ENCODE measurements around the gene XK.

DNA sequence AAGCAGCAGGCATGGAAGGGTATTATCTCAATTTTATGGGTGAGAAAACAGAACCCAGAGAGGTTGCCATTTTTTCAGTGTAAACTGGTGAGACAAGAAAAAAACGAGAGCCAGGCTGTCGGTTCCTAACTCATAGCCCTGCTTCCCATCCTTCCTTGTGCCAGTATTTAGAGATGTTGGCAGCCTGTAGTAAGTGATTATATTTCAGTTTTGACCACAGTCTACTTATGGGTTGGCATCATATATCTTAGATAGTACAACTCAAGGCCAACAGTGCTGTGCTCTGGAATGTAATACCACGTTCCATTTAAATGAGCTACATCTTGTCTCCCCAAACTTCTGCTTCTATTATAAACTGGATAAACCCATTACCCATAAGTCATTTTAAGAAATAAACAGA lies 40.8 kb downstream of the XK start:
- no peak for TF ChIP-seq EZH2 (IDR thresholded peaks at IDR 0.05; ENCODE audit: borderline replicate concordance, low read depth, low read length, severe bottlenecking)
- no peak for TF ChIP-seq POLR2AphosphoS5 (IDR thresholded peaks at IDR 0.05; ENCODE audit: insufficient read depth, low read depth, low read length)
- TF ChIP-seq MAX (IDR thresholded peaks at IDR 0.05; ENCODE audit: insufficient read depth, insufficient read length) = no peak
